NCI-H146 treated with DMSO at 0.1 percent for 48 hours (cell line): ENCODE results near the gene ZFPL1.

Experiments
- DNase-seq: peaks from one replicate; lab custom pipeline; 2025; ENCODE audit not compliant: unreplicated experiment; lab: John Stamatoyannopoulos, UW

The ZFPL1 gene

GRCh38 chr11:65083834-65084597 lies at the start of gene ZFPL1, which contains the start of gene CDCA5:
TSS of gene ZFPL1 (plus strand) at chr11:65084222. CDS start at chr11:65084699, 477 bp downstream.
TSS of gene CDCA5 (minus strand) at chr11:65084040. CDS start at chr11:65083978, 62 bp downstream.
- DNase-seq, result peak; percentile 87

- no peak for DNase-seq
These were observed 49.6 kb upstream of the ZFPL1 start for GRCh38 chr11:65034423-65034822.

GRCh38 chr11:65035579-65035978 lies 48.4 kb upstream of the ZFPL1 start:
- no peak for DNase-seq

GRCh38 chr11:65036931-65037330 lies 47.1 kb upstream of the ZFPL1 start:
- DNase-seq, result no peak

DNA sequence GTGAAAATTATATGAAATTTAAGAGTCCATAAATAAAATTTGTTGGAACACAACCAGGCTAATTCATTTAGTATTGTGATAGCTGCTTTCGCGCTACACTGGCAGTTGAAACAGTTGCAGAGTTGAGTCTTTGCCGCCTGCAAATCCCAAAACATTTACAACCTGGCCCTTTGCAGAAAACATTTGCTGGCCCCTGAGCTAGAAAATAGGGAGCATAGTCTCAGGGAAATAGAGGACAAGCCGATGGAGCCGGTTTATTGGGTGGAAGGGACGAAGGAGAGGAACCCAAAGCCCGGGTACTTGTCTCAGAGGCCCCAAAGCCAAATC lies 43.5 kb upstream of the ZFPL1 start:
- DNase-seq, result no peak

DNA sequence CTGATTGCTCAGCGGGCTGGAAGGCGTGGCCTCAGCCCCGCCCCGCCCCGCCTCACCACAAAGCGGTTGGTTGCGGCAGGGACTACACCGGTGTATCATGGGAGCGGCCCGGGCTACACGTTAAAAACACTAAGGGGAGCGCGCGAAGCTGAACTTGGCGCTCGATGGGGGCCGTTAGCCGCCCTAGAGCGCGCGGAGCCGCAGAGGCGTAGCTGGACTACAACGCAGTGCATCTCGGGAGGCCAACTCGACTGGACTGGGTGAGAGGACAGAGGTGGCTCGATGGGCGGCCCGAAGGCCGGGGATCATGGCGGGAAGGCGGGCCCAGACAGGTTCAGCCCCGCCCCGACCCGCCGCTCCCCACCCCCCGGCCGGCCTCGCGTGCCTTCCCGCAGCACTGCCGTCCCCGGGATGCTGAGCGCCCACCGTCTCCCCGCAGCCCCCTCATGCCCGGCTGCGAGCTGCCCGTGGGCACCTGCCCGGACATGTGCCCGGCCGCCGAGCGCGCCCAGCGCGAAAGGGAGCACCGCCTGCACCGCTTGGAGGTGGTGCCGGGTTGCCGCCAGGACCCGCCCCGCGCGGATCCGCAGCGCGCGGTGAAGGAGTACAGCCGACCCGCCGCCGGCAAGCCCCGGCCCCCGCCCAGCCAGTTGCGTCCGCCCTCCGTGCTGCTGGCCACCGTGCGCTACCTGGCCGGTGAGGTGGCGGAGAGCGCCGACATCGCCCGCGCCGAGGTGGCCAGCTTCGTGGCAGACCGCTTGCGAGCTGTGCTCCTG lies 43.0 kb upstream of the ZFPL1 start, which contains the start of gene SAC3D1:
TSS of gene SAC3D1 (plus strand) at position 364 of the 776 bp plus-strand sequence. CDS start at position 447, 83 bp downstream.
- DNase-seq, result peak; percentile 92

GRCh38 chr11:65042891-65043290 lies 41.1 kb upstream of the ZFPL1 start:
- DNase-seq, result no peak

GRCh38 chr11:65043881-65044501 lies 40.0 kb upstream of the ZFPL1 start:
- no peak for DNase-seq

GRCh38 chr11:65045061-65045460 lies 39.0 kb upstream of the ZFPL1 start:
- DNase-seq, result no peak

DNA sequence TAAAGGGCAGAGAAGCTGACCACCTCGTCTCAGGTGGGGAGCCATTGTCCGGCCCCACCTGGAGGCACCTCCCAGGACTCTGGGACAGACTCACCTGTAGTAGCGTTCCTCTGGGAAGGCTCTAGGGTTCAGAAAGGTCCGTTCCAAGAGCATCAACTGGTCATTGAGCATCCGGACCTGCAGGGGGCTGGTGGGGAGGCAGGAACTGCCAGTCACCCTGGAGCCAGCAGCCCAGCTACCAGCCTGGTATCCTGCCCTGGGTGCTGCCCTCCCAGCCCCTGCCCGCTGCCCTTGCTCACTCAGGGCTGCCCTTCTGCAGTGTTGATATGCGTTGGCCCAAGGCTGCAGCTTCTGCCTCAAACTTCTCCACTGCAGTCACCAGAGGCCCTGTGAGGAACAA lies 38.3 kb upstream of the ZFPL1 start:
- DNase-seq, result no peak

- no peak for DNase-seq
These were observed 36.2 kb upstream of the ZFPL1 start for GRCh38 chr11:65047581-65048422.

GRCh38 chr11:65051398-65051858 lies 32.6 kb upstream of the ZFPL1 start:
- no peak for DNase-seq

DNA sequence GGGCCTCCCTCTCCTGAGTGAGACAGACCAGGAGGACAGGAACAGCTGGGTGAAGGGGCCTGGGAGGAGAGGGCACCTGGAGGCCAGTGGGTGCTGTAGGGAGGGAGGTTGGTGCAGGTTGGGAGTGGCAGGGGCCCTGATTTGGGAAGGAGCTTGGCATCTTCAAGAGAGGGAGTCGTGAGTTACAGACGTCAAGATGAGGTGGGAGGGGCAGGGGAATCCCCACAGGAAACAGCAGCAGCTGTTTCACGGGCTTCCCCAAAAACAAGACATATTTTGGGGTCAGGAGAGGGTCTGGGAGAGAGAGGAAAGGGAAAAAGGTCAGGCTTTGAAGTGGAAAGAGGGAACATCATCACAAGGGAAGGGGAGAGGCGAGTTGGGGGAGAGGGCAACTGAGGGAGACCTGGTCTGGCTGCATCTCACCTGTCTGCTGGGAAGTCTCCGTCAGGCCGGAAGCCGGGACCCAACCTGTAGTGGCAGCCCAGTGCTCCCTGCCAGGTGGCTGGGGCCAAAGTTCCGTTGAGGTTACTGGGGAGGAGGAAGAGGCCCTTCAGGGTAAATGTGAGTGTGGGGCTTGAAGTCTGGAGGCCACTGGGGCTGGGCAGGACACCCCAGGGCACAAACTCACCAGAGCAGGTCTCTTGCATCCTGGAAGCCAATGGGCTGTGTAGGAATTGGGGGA lies 30.1 kb upstream of the ZFPL1 start:
- no peak for DNase-seq

- DNase-seq, result no peak
These were observed 28.5 kb upstream of the ZFPL1 start for GRCh38 chr11:65055538-65055937.

- no peak for DNase-seq
These were observed 27.0 kb upstream of the ZFPL1 start for GRCh38 chr11:65056999-65057398.

DNA sequence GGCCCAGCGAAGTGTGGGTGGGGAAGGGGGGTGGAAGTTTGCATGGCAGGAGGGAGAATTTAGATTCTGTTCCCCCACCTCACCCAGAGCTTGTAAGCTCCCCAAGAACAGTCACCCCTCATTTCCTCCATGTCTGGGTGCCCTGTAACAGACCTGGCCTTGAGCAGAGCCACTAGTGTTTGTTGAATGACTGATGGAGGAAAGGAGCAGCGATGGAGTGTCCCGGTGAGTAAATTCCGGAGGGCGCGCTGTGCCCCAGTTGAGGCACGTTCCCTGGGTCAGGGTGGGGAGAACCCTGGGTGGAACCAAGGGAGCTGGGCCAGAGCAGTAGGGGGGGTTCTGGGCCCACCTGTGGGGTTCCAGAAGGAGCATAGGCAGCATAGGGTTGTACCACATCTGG lies 26.5 kb upstream of the ZFPL1 start:
- no peak for DNase-seq

GRCh38 chr11:65058012-65058411 lies 26.0 kb upstream of the ZFPL1 start:
- DNase-seq, result peak; percentile 70

- DNase-seq, result peak; percentile 27
These were observed 25.5 kb upstream of the ZFPL1 start, which contains the start of gene NAALADL1 for GRCh38 chr11:65058419-65059054. TSS of gene NAALADL1 (minus strand) at chr11:65058553. CDS start at chr11:65058521, 32 bp downstream.

DNA sequence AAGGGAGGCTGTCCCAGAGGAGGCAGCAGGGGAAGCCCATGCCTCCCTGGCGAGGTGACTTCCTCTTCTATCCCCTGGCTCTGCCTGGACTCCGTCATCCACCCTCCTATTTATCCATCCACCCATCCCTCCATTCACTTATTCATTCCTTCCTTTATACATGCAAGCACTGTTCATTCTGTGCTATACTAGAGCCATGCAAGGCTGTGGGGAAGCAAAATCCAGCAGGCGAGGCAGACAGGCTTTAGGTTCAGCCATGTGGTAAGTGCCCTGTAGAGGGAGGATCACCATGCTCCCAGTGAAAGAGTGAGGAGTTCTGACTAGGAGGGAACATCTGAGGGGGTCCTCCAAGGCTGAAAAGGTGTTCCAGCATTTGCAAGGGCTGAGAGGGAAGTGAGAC lies 24.5 kb upstream of the ZFPL1 start:
- DNase-seq, result no peak
